HEK293 (cell line): Measurements from ENCODE around the gene STARD3.

ENCODE experiments used
- CTCF ChIA-PET: fragments of 350-600 bp; formaldehyde crosslinking; extraction: SDS; loops from one replicate; lab custom pipeline; 2021; ENCODE audit warnings: antibody characterized with exemption; lab: Yijun Ruan, JAX
- POLR2A ChIA-PET: fragments of 300-600 bp; formaldehyde crosslinking; extraction: SDS; loops from one replicate; lab custom pipeline; 2020; ENCODE audit warnings: antibody characterized with exemption, inconsistent platforms; lab: Yijun Ruan, JAX
- H3K27ac ChIP-seq: fragments of 200-500 bp; sonication (Bioruptor generic); 2 replicates; pipeline ENCODE4 v1.5.1; 2014; ENCODE audit warnings: low read depth, low read length, control low read depth, inconsistent platforms; ENCODE audit errors: extremely low read depth
- H3K36me3 ChIP-seq, 2 experiments: fragments of 200-500 bp in 1 of 2; sonication (Bioruptor generic) in 1 of 2; 1 replicate in 1 of 2; 2 replicates in 1 of 2; pipeline ENCODE4 v1.5.1; 2014 to 2017; ENCODE audit warnings: inconsistent platforms in 2 of 2, low read length in 2 of 2; ENCODE audit not compliant: control insufficient read depth in 2 of 2, insufficient read depth in 1 of 2
- H3K4me1 ChIP-seq: fragments of 200-500 bp; sonication (Bioruptor generic); 2 replicates; pipeline ENCODE4 v1.5.1; 2014; ENCODE audit warnings: mild to moderate bottlenecking, low read length, inconsistent platforms; ENCODE audit not compliant: control insufficient read depth, insufficient read depth
- H3K4me3 ChIP-seq: 2 replicates; pipeline ENCODE4 v1.5.1; 2011; ENCODE audit warnings: low read depth, mild to moderate bottlenecking, control low read depth, low read length, moderate library complexity
- H3K9me3 ChIP-seq: fragments of 200-500 bp; sonication (Bioruptor generic); 2 replicates; pipeline ENCODE4 v1.5.1; 2014; ENCODE audit warnings: low read depth, low read length, inconsistent platforms; ENCODE audit not compliant: control insufficient read depth, insufficient read depth
- EGR2 ChIP-seq: fragments of 450-650 bp; formaldehyde crosslinking; IDR thresholded peaks from 2 replicates; pipeline ENCODE4 v1.5.1; 2016; ENCODE audit warnings: low read depth, missing biosample characterization, missing genetic modification characterization
- GLI4 ChIP-seq: fragments of 450-650 bp; formaldehyde crosslinking; IDR thresholded peaks from 2 replicates; pipeline ENCODE4 v1.5.1; 2016; ENCODE audit warnings: missing biosample characterization, missing genetic modification characterization
- KLF10 ChIP-seq: fragments of 450-650 bp; IDR thresholded peaks from 2 replicates; pipeline ENCODE4 v1.5.1; 2018; ENCODE audit warnings: missing biosample characterization, mild to moderate bottlenecking, missing genetic modification characterization
- MYNN ChIP-seq: fragments of 450-650 bp; formaldehyde crosslinking; IDR thresholded peaks from 2 replicates; pipeline ENCODE4 v1.5.1; 2016; ENCODE audit warnings: missing biosample characterization, missing genetic modification characterization, borderline replicate concordance
- PRDM10 ChIP-seq: fragments of 450-650 bp; formaldehyde crosslinking; IDR thresholded peaks from 2 replicates; pipeline ENCODE4 v1.5.1; 2016; ENCODE audit warnings: missing biosample characterization, missing genetic modification characterization
- PRDM6 ChIP-seq: fragments of 450-650 bp; formaldehyde crosslinking; IDR thresholded peaks from 2 replicates; pipeline ENCODE4 v1.5.1; 2017; ENCODE audit warnings: missing biosample characterization, missing genetic modification characterization
- RBAK ChIP-seq: fragments of 450-650 bp; formaldehyde crosslinking; IDR thresholded peaks from 2 replicates; pipeline ENCODE4 v1.5.1; 2016; ENCODE audit warnings: missing biosample characterization, missing genetic modification characterization
- REPIN1 ChIP-seq: fragments of 450-650 bp; formaldehyde crosslinking; IDR thresholded peaks from 2 replicates; pipeline ENCODE4 v1.5.1; 2017; ENCODE audit warnings: missing biosample characterization, missing genetic modification characterization, low read depth
- YY2 ChIP-seq: fragments of 450-650 bp; formaldehyde crosslinking; IDR thresholded peaks from 2 replicates; pipeline ENCODE4 v1.5.1; 2016; ENCODE audit warnings: missing biosample characterization, missing genetic modification characterization
- ZBTB20 ChIP-seq: fragments of 450-650 bp; formaldehyde crosslinking; IDR thresholded peaks from 2 replicates; pipeline ENCODE4 v1.5.1; 2016; ENCODE audit warnings: missing biosample characterization, missing genetic modification characterization
- ZBTB48 ChIP-seq: fragments of 450-650 bp; formaldehyde crosslinking; IDR thresholded peaks from 2 replicates; pipeline ENCODE4 v1.5.1; 2016; ENCODE audit warnings: missing biosample characterization, missing genetic modification characterization
- ZNF518A ChIP-seq: fragments of 450-650 bp; formaldehyde crosslinking; conservative IDR thresholded peaks from 2 replicates; pipeline ENCODE4 v1.5.1; 2016; ENCODE audit warnings: low read depth, missing biosample characterization, missing genetic modification characterization
- ZNF529 ChIP-seq: fragments of 450-650 bp; formaldehyde crosslinking; IDR thresholded peaks from 2 replicates; pipeline ENCODE4 v1.5.1; 2017; ENCODE audit warnings: missing genetic modification characterization, missing biosample characterization; ENCODE audit not compliant: insufficient replicate concordance
- ZNF561 ChIP-seq: fragments of 450-650 bp; IDR thresholded peaks from 2 replicates; pipeline ENCODE4 v1.5.1; 2018; ENCODE audit warnings: missing biosample characterization, missing genetic modification characterization, borderline replicate concordance
- ZNF610 ChIP-seq: fragments of 450-650 bp; formaldehyde crosslinking; IDR thresholded peaks from 2 replicates; pipeline ENCODE4 v1.5.1; 2016; ENCODE audit warnings: missing biosample characterization, missing genetic modification characterization, borderline replicate concordance
- ZNF654 ChIP-seq: fragments of 450-650 bp; formaldehyde crosslinking; IDR thresholded peaks from 2 replicates; pipeline ENCODE4 v1.5.1; 2016; ENCODE audit warnings: low read depth, missing biosample characterization, missing genetic modification characterization
- ZNF792 ChIP-seq: fragments of 450-650 bp; formaldehyde crosslinking; IDR thresholded peaks from 2 replicates; pipeline ENCODE4 v1.5.1; 2016; ENCODE audit warnings: missing biosample characterization, missing genetic modification characterization
- ZSCAN5A ChIP-seq: fragments of 450-650 bp; formaldehyde crosslinking; IDR thresholded peaks from 2 replicates; pipeline ENCODE4 v1.5.1; 2016; ENCODE audit warnings: missing biosample characterization, missing genetic modification characterization

Gene STARD3

GRCh38 chr17:39704821-39705551 is 68.0 kb downstream of the STARD3 start (continued):
- no peak for TF ChIP-seq ZNF518A (tag by site-specific recombination)
- peak; percentile 78 for TF ChIP-seq EGR2
- no peak for TF ChIP-seq ZBTB48 (tag by site-specific recombination)

GRCh38 chr17:39705786-39706348 is 68.9 kb downstream of the STARD3 start:
- ChIA-PET CTCF (no interaction called here), POLR2A (interaction anchor here (0.6 kb wide), 1 partner anchor 46 kb away, joined by 3 read pairs; no protein-coding TSS in a partner anchor)
- no peak overlapping the region for H3K4me3 ChIP-seq
- no peak overlapping the region for H3K27ac ChIP-seq
- no peaks in the 10 kb centered on the region for H3K9me3 ChIP-seq
- peaks cover 9% of the 10 kb centered on the region; the same call in 1 of the 2 replicates for H3K4me1 ChIP-seq
- no peak for TF ChIP-seq MYNN (tag by site-specific recombination)
- no peak for TF ChIP-seq KLF10 (tag by site-specific recombination)
- TF ChIP-seq ZSCAN5A (tag by site-specific recombination): no peak
- TF ChIP-seq ZNF561 (tag by site-specific recombination): no peak
- TF ChIP-seq REPIN1 (tag by site-specific recombination): no peak
- H3K36me3 ChIP-seq: peaks cover 7 to 60% of the 10 kb centered on the region in 2 experiments

GRCh38 chr17:39706383-39706782 is 69.4 kb downstream of the STARD3 start:
- Histone ChIP-seq H3K27ac (no peak overlapping the region), H3K4me1 (0 out of 2 replicates have a peak, but pooled peaks cover 4% of the 10 kb centered on the region), H3K9me3 (no peaks in the 10 kb centered on the region), H3K4me3 (no peak overlapping the region), H3K36me3 (peaks cover 7 to 63% of the 10 kb centered on the region in 2 experiments)
- CTCF ChIA-PET: interaction anchor here (0.7 kb wide), 1 partner anchor 85 kb away, joined by 3 read pairs; no protein-coding TSS in a partner anchor
- no peak for TF ChIP-seq ZNF529 (tag by site-specific recombination)
- no peak for TF ChIP-seq YY2
- no peak for TF ChIP-seq ZNF792 (tag by site-specific recombination)
- TF ChIP-seq GLI4 (tag by site-specific recombination): no peak
- no peak for TF ChIP-seq PRDM6
- no peak for TF ChIP-seq ZNF654 (tag by site-specific recombination)
- TF ChIP-seq PRDM10 (tag by site-specific recombination): no peak
- no peak for TF ChIP-seq ZBTB20 (tag by site-specific recombination)
- no peak for TF ChIP-seq ZNF610 (tag by site-specific recombination)
- TF ChIP-seq RBAK (tag by site-specific recombination): no peak
- POLR2A ChIA-PET: no interaction called here
